NB4 (cell line): Measurements from ENCODE around the gene ANKS1B.
"Not testable (repeated sequence)": the region's sequence is repeated elsewhere in the genome, so short reads cannot be mapped to it uniquely, and the experiment has no call there.

Experiments
- MYC ChIP-seq: IDR thresholded peaks from 2 replicates; pipeline ENCODE4 v1.6.1; 2011; ENCODE audit warnings: low read depth, low read length
- POLR2A ChIP-seq: IDR thresholded peaks from 2 replicates; pipeline ENCODE4 v1.6.1; 2011; ENCODE audit warnings: mild to moderate bottlenecking; ENCODE audit not compliant: insufficient read length; ENCODE audit errors: extremely low read depth
- TF ChIP-seq, protein P1 (sequence below): IDR thresholded peaks from one replicate; pipeline ENCODE4 v1.5.1; 2012; ENCODE audit warnings: low read depth, low read length
- TF ChIP-seq, protein P2 (sequence below): IDR thresholded peaks from 2 replicates; pipeline ENCODE4 v1.6.1; 2011; ENCODE audit warnings: low read depth, low read length

DNA sequence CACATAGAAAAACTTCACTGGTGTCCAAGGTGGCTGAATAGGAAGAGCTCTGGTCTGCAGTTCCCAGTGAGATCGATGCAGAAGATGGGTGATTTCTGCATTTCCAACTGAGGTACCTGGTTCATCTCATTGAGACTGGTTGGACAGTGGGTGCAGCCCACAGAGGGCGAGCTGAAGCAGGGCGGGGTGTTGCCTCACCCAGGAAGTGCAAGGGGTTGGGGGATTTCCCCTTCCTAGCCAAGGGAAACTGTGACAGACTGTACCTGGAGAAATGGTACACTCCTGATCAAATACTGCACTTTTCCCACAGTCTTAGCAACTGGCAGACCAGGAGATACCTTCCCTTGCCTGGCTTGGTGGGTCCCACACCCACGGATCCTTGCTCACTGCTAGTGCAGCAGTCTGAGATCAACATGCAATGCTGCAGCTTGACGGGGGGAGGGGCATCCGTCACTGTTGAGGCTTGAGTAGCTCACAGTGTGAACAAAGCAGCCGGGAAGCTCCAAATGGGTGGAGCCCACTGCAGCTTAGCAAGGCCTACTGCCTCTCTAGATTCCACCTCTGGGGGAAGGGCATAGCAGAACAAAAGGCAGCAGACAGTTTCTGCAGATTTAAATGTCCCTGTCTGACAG, 746.7 kb downstream of the ANKS1B start:
- TF ChIP-seq, protein P1, sequence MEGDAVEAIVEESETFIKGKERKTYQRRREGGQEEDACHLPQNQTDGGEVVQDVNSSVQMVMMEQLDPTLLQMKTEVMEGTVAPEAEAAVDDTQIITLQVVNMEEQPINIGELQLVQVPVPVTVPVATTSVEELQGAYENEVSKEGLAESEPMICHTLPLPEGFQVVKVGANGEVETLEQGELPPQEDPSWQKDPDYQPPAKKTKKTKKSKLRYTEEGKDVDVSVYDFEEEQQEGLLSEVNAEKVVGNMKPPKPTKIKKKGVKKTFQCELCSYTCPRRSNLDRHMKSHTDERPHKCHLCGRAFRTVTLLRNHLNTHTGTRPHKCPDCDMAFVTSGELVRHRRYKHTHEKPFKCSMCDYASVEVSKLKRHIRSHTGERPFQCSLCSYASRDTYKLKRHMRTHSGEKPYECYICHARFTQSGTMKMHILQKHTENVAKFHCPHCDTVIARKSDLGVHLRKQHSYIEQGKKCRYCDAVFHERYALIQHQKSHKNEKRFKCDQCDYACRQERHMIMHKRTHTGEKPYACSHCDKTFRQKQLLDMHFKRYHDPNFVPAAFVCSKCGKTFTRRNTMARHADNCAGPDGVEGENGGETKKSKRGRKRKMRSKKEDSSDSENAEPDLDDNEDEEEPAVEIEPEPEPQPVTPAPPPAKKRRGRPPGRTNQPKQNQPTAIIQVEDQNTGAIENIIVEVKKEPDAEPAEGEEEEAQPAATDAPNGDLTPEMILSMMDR, result not testable (repeated sequence)
- not testable (repeated sequence) for TF ChIP-seq POLR2A, MYC
- TF ChIP-seq, protein P2, sequence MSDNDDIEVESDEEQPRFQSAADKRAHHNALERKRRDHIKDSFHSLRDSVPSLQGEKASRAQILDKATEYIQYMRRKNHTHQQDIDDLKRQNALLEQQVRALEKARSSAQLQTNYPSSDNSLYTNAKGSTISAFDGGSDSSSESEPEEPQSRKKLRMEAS, result not testable (repeated sequence)
